KMS-11 (cell line): ENCODE results near the gene SPON1.

Source experiments
- H2AFZ ChIP-seq: fragments of 200-600 bp; sonication (generic); 2 replicates; pipeline ENCODE4 v1.6.1; 2016; ENCODE audit warnings: antibody characterized with exemption, mixed run types, low read depth
- H3K27ac ChIP-seq: fragments of 200-600 bp; sonication (generic); 2 replicates; pipeline ENCODE4 v1.6.1; 2016; ENCODE audit warnings: mild to moderate bottlenecking, mixed run types
- H3K27me3 ChIP-seq: fragments of 200-600 bp; sonication (generic); 2 replicates; pipeline ENCODE4 v1.6.1; 2017; ENCODE audit warnings: mild to moderate bottlenecking, low read depth, mixed run types, moderate library complexity; ENCODE audit not compliant: insufficient read depth
- H3K36me3 ChIP-seq: fragments of 200-600 bp; sonication (generic); 2 replicates; pipeline ENCODE4 v1.6.1; 2017; ENCODE audit warnings: mild to moderate bottlenecking, mixed run types; ENCODE audit not compliant: insufficient read depth
- H3K4me1 ChIP-seq: fragments of 200-600 bp; sonication (generic); 2 replicates; pipeline ENCODE4 v1.6.1; 2016; ENCODE audit warnings: mild to moderate bottlenecking, low read depth, mixed run types; ENCODE audit not compliant: poor library complexity, severe bottlenecking
- H3K4me2 ChIP-seq: fragments of 200-600 bp; sonication (generic); 2 replicates; pipeline ENCODE4 v1.7.0; 2016; ENCODE audit warnings: mild to moderate bottlenecking, mixed run types
- H3K4me3 ChIP-seq: fragments of 200-600 bp; sonication (generic); IDR thresholded peaks from 2 replicates; pipeline ENCODE4 v1.6.1; 2017; ENCODE audit warnings: low read depth, low read length, mixed read lengths; ENCODE audit not compliant: insufficient read depth
- H3K79me2 ChIP-seq: fragments of 200-600 bp; sonication (generic); 2 replicates; pipeline ENCODE4 v1.6.1; 2016; ENCODE audit warnings: low read depth, mixed run types; ENCODE audit not compliant: insufficient read depth
- H3K9ac ChIP-seq: fragments of 200-600 bp; sonication (generic); 2 replicates; pipeline ENCODE4 v1.6.1; 2016; ENCODE audit warnings: mild to moderate bottlenecking, mixed run types
- H4K20me1 ChIP-seq: fragments of 200-600 bp; sonication (generic); 2 replicates; pipeline ENCODE4 v1.6.1; 2016; ENCODE audit warnings: mild to moderate bottlenecking, mixed run types; ENCODE audit not compliant: insufficient read depth
- CTCF ChIP-seq: fragments of 200-600 bp; sonication (generic); conservative IDR thresholded peaks from 2 replicates; pipeline ENCODE4 v1.6.1; 2017; ENCODE audit warnings: low read depth, mild to moderate bottlenecking, antibody characterized with exemption, low read length, moderate library complexity, mixed read lengths

SPON1 gene

GRCh38 chr11:14185461-14185860, 222.9 kb downstream of the SPON1 start:
- Histone ChIP-seq H4K20me1 (no peaks in the 10 kb centered on the region), H3K4me1 (no peaks in the 10 kb centered on the region), H3K4me3 (no peak overlapping the region), H3K27me3 (no peaks in the 10 kb centered on the region), H3K79me2 (no peaks in the 10 kb centered on the region), H3K27ac (no peak overlapping the region), H3K36me3 (no peaks in the 10 kb centered on the region), H2AFZ (no peak overlapping the region), H3K4me2 (no peak overlapping the region), H3K9ac (no peak overlapping the region)
- no peak for TF ChIP-seq CTCF

- no peak for TF ChIP-seq CTCF
- Histone ChIP-seq H4K20me1 (no peaks in the 10 kb centered on the region), H3K27me3 (no peaks in the 10 kb centered on the region), H3K36me3 (no peaks in the 10 kb centered on the region), H3K4me2 (no peak overlapping the region), H2AFZ (no peak overlapping the region), H3K9ac (no peak overlapping the region), H3K79me2 (no peaks in the 10 kb centered on the region), H3K4me3 (no peak overlapping the region), H3K27ac (no peak overlapping the region), H3K4me1 (no peaks in the 10 kb centered on the region)
These were observed 223.7 kb downstream of the SPON1 start for GRCh38 chr11:14186046-14186775.

- no peak overlapping the region for H3K27ac ChIP-seq
These were observed 227.4 kb downstream of the SPON1 start for GRCh38 chr11:14189874-14190273.

GRCh38 chr11:14190992-14191778, 228.7 kb downstream of the SPON1 start:
- Histone ChIP-seq H3K79me2 (no peaks in the 10 kb centered on the region), H3K4me2 (peak overlapping the region; percentile 11; the same call in 1 of the 2 replicates), H3K4me1 (peaks cover 6% of the 10 kb centered on the region), H3K4me3 (no peak overlapping the region), H3K9ac (no peak overlapping the region; the same call in 1 of the 2 replicates), H4K20me1 (no peaks in the 10 kb centered on the region), H3K27me3 (no peaks in the 10 kb centered on the region), H3K36me3 (no peaks in the 10 kb centered on the region), H3K27ac (no peak overlapping the region), H2AFZ (no peak overlapping the region)
- no peak for TF ChIP-seq CTCF

More at GRCh38 chr11:14189874-14190273, 227.4 kb downstream of the SPON1 start:
- Histone ChIP-seq H3K36me3 (no peaks in the 10 kb centered on the region), H3K4me1 (no peaks in the 10 kb centered on the region), H3K27me3 (no peaks in the 10 kb centered on the region), H3K4me2 (no peak overlapping the region), H3K4me3 (no peak overlapping the region), H2AFZ (no peak overlapping the region), H3K9ac (no peak overlapping the region), H4K20me1 (no peaks in the 10 kb centered on the region), H3K79me2 (no peaks in the 10 kb centered on the region)
- TF ChIP-seq CTCF, result no peak
